IMR-90 (cell line): ENCODE data around the gene DCC. TPM values are rescaled to one million over a fixed set of nuclear protein-coding genes. Genes with fewer than 3 reads are reported as not detected.

Experiments
- ATAC-seq: fragments of 200-7000 bp; cut with Tn5 transposase; 2 replicates; pipeline ENCODE4 v1.9.1; 2020; ENCODE audit warnings: low read depth, mild to moderate bottlenecking, moderate library complexity
- BruUV-seq: library from RNA; stranded (reverse); fragments of 400-500 nt; replicated peaks from 2 replicates; lab custom pipeline; 2021; lab: Mats Ljungman, UMichigan
- CTCF ChIA-PET: fragments of 300-600 bp; formaldehyde crosslinking; extraction: SDS; loops from one replicate; lab custom pipeline; 2021; ENCODE audit warnings: antibody characterized with exemption; lab: Yijun Ruan, JAX
- POLR2A ChIA-PET: fragments of 300-600 bp; sonication (Branson Sonifier 250); formaldehyde crosslinking; loops from one replicate; lab custom pipeline; 2022; ENCODE audit warnings: antibody characterized with exemption; ENCODE audit not compliant: unreplicated experiment; lab: Charles Lee
- DNase-seq: peaks from one replicate; pipeline ENCODE4 v3.0.0; 2013
- H2AFZ ChIP-seq: replicated peaks from 2 replicates; pipeline ENCODE3; 2013; ENCODE audit warnings: low read length, mild to moderate bottlenecking; ENCODE audit not compliant: poor library complexity
- H2AK5ac ChIP-seq: 2 replicates; pipeline ENCODE4 v1.6.1; 2013; ENCODE audit warnings: low read depth, low read length, inconsistent platforms
- H2AK9ac ChIP-seq: replicated peaks from 2 replicates; pipeline ENCODE3; 2013; ENCODE audit warnings: mild to moderate bottlenecking, low read depth, low read length, moderate library complexity; ENCODE audit not compliant: poor library complexity
- H2BK120ac ChIP-seq: 2 replicates; pipeline ENCODE4 v1.6.1; 2013; ENCODE audit warnings: low read depth, low read length, inconsistent platforms
- H2BK15ac ChIP-seq: 3 replicates; pipeline ENCODE4 v1.6.1; 2013; ENCODE audit warnings: low read depth, low read length, inconsistent platforms
- H2BK20ac ChIP-seq: 2 replicates; pipeline ENCODE4 v1.6.1; 2013; ENCODE audit warnings: low read depth, mild to moderate bottlenecking, inconsistent platforms, low read length, moderate library complexity
- H2BK5ac ChIP-seq: 2 replicates; pipeline ENCODE4 v1.6.1; 2013; ENCODE audit warnings: mild to moderate bottlenecking, low read depth, low read length, inconsistent platforms; ENCODE audit not compliant: poor library complexity, severe bottlenecking
- H3K14ac ChIP-seq: replicated peaks from 2 replicates; pipeline ENCODE4 v1.6.1; 2013; ENCODE audit warnings: low read depth, low read length, inconsistent platforms
- H3K18ac ChIP-seq: 2 replicates; pipeline ENCODE4 v1.6.1; 2013; ENCODE audit warnings: low read depth, low read length, control low read depth
- H3K23ac ChIP-seq: 2 replicates; pipeline ENCODE4 v1.6.1; 2013; ENCODE audit warnings: low read depth, low read length, inconsistent platforms
- H3K27ac ChIP-seq: 2 replicates; pipeline ENCODE4 v1.5.1; 2013; ENCODE audit warnings: mild to moderate bottlenecking, control low read depth, low read length; ENCODE audit not compliant: insufficient read depth
- H3K27me3 ChIP-seq: 2 replicates; pipeline ENCODE4 v1.6.1; 2013; ENCODE audit warnings: low read length; ENCODE audit not compliant: control insufficient read depth, insufficient read depth
- H3K36me3 ChIP-seq: 2 replicates; pipeline ENCODE4 v1.6.1; 2013; ENCODE audit warnings: low read length, mixed read lengths; ENCODE audit not compliant: control insufficient read depth, insufficient read depth
- H3K4ac ChIP-seq: 2 replicates; pipeline ENCODE4 v1.6.1; 2013; ENCODE audit warnings: low read depth, low read length, inconsistent platforms
- H3K4me1 ChIP-seq: 2 replicates; pipeline ENCODE4 v1.6.1; 2013; ENCODE audit warnings: low read length, mixed read lengths; ENCODE audit not compliant: control insufficient read depth, insufficient read depth
- H3K4me2 ChIP-seq: 2 replicates; pipeline ENCODE4 v1.6.1; 2013; ENCODE audit warnings: low read depth, mild to moderate bottlenecking, control low read depth, low read length, moderate library complexity
- H3K4me3 ChIP-seq: 2 replicates; pipeline ENCODE4 v1.5.1; 2013; ENCODE audit warnings: low read depth, mild to moderate bottlenecking, control low read depth, low read length, moderate library complexity; ENCODE audit not compliant: insufficient read depth
- H3K56ac ChIP-seq: 2 replicates; pipeline ENCODE4 v1.6.1; 2013; ENCODE audit warnings: low read length, inconsistent platforms; ENCODE audit not compliant: insufficient read depth; ENCODE audit errors: extremely low read depth
- H3K79me1 ChIP-seq, 2 experiments: 2 replicates each; pipeline ENCODE4 v1.6.1; 2013; ENCODE audit warnings: low read length in 2 of 2, inconsistent platforms in 1 of 2, low read depth in 1 of 2
- H3K9ac ChIP-seq: 2 replicates; pipeline ENCODE4 v1.6.1; 2013; ENCODE audit warnings: low read depth, low read length, control low read depth
- H3K9me1 ChIP-seq: 2 replicates; pipeline ENCODE4 v1.6.1; 2013; ENCODE audit warnings: low read length, inconsistent platforms; ENCODE audit not compliant: insufficient read depth
- H3K9me3 ChIP-seq: 2 replicates; pipeline ENCODE4 v1.6.1; 2013; ENCODE audit warnings: low read length; ENCODE audit not compliant: control insufficient read depth, insufficient read depth
- H4K20me1 ChIP-seq: 2 replicates; pipeline ENCODE4 v1.6.1; 2013; ENCODE audit warnings: low read length, inconsistent platforms; ENCODE audit not compliant: insufficient read depth
- H4K5ac ChIP-seq: 2 replicates; pipeline ENCODE4 v1.6.1; 2013; ENCODE audit warnings: mild to moderate bottlenecking, low read depth, low read length, control low read depth
- H4K8ac ChIP-seq, 2 experiments: 2 replicates each; pipeline ENCODE4 v1.6.1; 2013; ENCODE audit warnings: low read depth in 2 of 2, low read length in 2 of 2, control low read depth in 1 of 2, inconsistent platforms in 1 of 2
- H4K91ac ChIP-seq: 2 replicates; pipeline ENCODE4 v1.6.1; 2013; ENCODE audit warnings: low read depth, low read length, inconsistent platforms; ENCODE audit not compliant: insufficient read depth
- FOS ChIP-seq: fragments of 150-350 bp; IDR thresholded peaks from 2 replicates; pipeline ENCODE4 v1.6.1; 2016; ENCODE audit warnings: low read depth, low read length
- POLR2A ChIP-seq: IDR thresholded peaks from 2 replicates; pipeline ENCODE4 v1.6.1; 2012; ENCODE audit warnings: mild to moderate bottlenecking, low read depth, low read length
- WGBS, 2 experiments: methylation state at CpG; one replicate each; pipeline versions ENCODE4 v1.1.5 to v1.1.7; 2013; ENCODE audit warnings: missing lambda C conversion rate in 2 of 2; ENCODE audit not compliant: insufficient read length in 1 of 2; ENCODE audit errors: extremely low coverage in 2 of 2; 5-methylcytosine and 5-hydroxymethylcytosine counted together
- dilution Hi-C: fragments of 300-500 bp; cut with HindIII; formaldehyde crosslinking; loops from one replicate; pipeline ENCODE4 v1.14.3; 2018; ENCODE audit warnings: low sequenced_read_pairs; ENCODE audit not compliant: unreplicated experiment
- in situ Hi-C: fragments of 300-500 bp; cut with MboI; formaldehyde crosslinking; loops from 3 replicates; pipeline ENCODE4 v1.14.3; 2019; ENCODE audit warnings: low sequenced_read_pairs, inconsistent platforms, mixed read lengths
- intact Hi-C: fragments of 100-400 bp; cut with micrococcal nuclease; formaldehyde crosslinking; loops from 2 replicates; pipeline ENCODE4 v1.10.0; 2022
- polyA plus RNA-seq, 3 experiments: library from polyadenylated mRNA; depleted of rRNA; stranded (reverse); fragments of >200 nt; gene quantifications; 2 replicates each; pipeline ENCODE4 v1.2.3, GENCODE V29; 2012; ENCODE audit warnings: low replicate concordance in 1 of 3
- total RNA-seq: library from RNA; depleted of rRNA; stranded (reverse); fragments of >200 nt; gene quantifications from 2 replicates; pipeline ENCODE4 v1.2.3, GENCODE V29; 2012

Gene DCC
- total and polyA plus RNA-seq, 2 of the 4 experiments (the other 2 are of a cell fraction): 0.31 to 0.54 TPM

- TF ChIP-seq POLR2A (no peak), FOS (no peak)
- no TSS peak for BruUV-seq
- Histone ChIP-seq H2BK120ac (no peak overlapping the region), H3K4me3 (no peak overlapping the region), H4K91ac (no peak overlapping the region), H4K20me1 (no peaks in the 10 kb centered on the region), H2BK15ac (no peak overlapping the region), H4K8ac (no peak overlapping the region), H3K4me1 (no peaks in the 10 kb centered on the region), H2BK20ac (no peak overlapping the region), H3K4ac (no peak overlapping the region), H3K23ac (no peak overlapping the region), H3K36me3 (no peaks in the 10 kb centered on the region), H3K9me1 (no peaks in the 10 kb centered on the region), H3K79me1 (no peaks in the 10 kb centered on the region), H3K9me3 (0 out of 2 replicates have a peak, but pooled peaks cover 3% of the 10 kb centered on the region), H3K27me3 (no peaks in the 10 kb centered on the region), H4K5ac (no peak overlapping the region), H3K4me2 (no peak overlapping the region), H2AK5ac (no peak overlapping the region), H3K56ac (no peak overlapping the region), H2AK9ac (no peak overlapping the region), H3K18ac (no peak overlapping the region), H3K9ac (no peak overlapping the region), H2BK5ac (no peak overlapping the region), H2AFZ (no peak overlapping the region), H3K27ac (no peak overlapping the region), H3K14ac (no peak overlapping the region)
- in situ Hi-C loops: no loop called here
- dilution Hi-C loops: no loop called here
- ATAC-seq: no peak
- intact Hi-C loops: no loop called here
- no CpG with 5 or more reads among the region's 2 CpGs for WGBS, 2 experiments
- ChIA-PET CTCF (no interaction called here), POLR2A (no interaction called here)
- no peak for DNase-seq
Measured at GRCh38 chr18:53319628-53320027, 979.6 kb downstream of the DCC start.
